Stimulated activated CD8-positive, alpha-beta memory T cell treated with anti-CD3 and anti-CD28 coated beads, Interleukin-4, amount 100 ng/mL, for 4 hours (primary cell): ENCODE results near the gene DNAJC18.
"Not testable (repeated sequence)": the region's sequence is repeated elsewhere in the genome, so short reads cannot be mapped to it uniquely, and the experiment has no call there.

Experiments
- DNase-seq, 2 donors: peaks; one replicate each; pipeline ENCODE4 v3.0.0-alpha.2; 2020; ENCODE audit warnings: low read depth in 2 of 2, low spot score in 1 of 2

The DNAJC18 gene

DNA sequence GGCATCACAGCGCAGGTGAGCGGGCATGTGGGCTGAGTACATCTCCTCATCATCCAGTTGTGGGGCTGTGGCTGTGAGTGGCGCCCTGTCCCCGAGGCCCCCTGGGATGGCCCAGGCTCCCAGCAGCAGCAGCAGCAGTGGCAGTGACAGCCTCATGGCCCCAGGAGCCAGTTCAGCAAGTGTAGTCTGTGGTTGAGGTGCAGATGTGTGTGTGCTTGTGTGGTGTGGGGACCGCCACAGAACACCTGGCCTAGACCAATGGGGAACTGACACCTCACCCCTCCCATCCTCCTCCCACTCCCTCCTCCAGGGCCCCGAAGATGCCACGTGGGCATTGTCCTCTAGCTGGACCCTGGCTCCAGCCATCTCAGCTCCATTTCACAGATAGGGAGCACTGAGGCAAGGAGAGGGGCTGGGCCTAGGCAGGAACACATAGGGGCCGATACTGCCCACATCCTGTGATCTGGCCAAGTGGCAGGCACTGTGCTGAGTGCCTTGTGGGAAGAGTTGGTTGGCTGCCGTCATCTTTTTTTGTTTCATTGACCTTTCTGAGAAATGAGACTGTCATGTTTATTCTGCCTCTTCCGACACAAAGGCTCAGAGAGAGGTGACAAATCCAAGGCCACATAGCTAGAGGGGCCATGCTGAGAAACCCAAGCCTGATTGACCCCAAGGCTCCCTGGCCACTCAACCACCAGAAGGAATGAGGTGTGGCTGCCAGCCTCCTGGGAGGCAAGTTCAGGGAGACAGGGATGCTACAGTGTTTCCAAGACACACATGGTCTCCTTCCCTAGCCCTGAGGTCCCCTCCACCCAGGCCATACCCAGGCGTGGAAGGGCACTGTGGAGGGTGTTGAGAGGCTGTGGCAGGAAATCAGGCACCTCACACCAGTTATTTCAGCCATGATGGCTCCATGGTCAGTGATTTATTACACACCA is 49.4 kb downstream of the DNAJC18 start, which contains the start of gene MZB1:
Gene MZB1, minus strand, starts transcription at position 213 of the 938 bp plus-strand sequence. Its CDS starts 57 bp downstream, at position 156.
- peak in 1 of 2 donors; percentile 63 for DNase-seq

DNA sequence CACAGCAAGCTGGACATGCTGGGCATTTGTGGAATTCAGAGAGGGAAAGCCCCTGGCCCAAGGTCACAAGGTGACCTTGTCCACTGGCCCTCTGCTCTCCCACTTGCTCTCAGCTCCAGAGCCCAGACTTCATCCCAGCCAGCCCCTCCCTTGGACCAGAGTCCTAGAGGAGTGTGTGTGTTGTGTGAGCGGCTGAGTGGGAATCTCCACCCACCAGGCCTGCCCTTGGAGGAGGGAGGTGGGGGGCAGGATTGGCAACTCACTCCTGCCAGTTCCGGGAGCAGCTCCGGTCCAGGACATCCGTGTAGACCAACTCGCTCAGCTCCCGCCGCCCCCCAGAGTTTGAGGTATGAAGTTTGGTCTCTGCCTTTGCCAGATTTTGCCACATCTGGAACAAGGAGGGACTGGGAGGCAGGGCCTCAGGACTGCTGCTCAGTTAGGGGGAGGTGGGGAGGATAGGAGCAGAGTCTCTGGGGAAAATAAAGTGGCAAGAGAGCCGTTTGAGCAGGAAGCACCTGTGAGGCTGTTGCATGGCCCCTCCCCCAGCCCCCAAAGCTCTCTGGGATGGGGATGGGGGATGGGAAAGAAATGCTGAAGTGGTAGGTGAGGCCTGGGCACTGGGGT is 51.0 kb downstream of the DNAJC18 start:
- no peak for DNase-seq

GRCh38 chr5:139387611-139388197 is 51.6 kb downstream of the DNAJC18 start:
- no peak for DNase-seq

DNA sequence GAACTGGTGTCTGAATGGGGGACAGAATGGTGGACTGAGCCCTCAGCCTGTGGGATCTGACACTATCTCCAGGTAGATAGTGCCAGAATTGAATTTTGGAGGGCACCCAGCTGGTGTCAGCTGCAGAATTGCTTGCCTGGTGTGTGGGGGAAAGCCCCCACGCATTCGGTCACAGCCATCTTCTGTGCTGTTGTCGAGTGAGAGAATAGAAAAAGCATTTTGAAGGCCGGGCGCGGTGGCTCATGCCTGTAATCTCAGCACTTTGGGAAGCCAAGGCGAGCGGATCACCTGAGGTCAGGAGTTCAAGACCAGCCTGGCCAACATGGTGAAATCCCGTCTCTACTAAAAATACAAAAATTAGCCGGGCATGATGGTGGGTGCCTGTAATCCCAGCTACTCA is 52.4 kb downstream of the DNAJC18 start:
- DNase-seq: not testable (repeated sequence)

DNA sequence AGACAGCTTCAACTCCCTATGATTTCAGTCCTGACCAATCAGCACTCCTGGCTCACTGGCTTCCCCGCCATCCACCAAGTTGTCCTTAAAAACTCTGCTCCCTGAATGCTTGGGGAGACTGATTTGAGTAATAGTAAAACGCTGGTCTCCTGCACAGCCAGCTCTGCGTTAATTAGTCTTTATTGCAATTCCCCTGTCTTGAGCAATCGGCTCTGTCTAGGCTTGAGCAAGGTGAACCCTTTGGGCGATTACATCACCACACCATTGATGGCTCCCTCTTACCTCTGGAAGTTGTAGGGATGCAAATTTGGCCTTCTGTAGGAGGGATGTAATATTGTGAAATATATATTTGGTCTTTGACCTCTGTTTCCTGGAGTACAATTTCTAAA is 53.3 kb downstream of the DNAJC18 start:
- DNase-seq: no peak

GRCh38 chr5:139385061-139386049 is 54.0 kb downstream of the DNAJC18 start:
- no peak for DNase-seq

- no peak for DNase-seq
Observed at GRCh38 chr5:139384591-139385051, 54.7 kb downstream of the DNAJC18 start.

DNA sequence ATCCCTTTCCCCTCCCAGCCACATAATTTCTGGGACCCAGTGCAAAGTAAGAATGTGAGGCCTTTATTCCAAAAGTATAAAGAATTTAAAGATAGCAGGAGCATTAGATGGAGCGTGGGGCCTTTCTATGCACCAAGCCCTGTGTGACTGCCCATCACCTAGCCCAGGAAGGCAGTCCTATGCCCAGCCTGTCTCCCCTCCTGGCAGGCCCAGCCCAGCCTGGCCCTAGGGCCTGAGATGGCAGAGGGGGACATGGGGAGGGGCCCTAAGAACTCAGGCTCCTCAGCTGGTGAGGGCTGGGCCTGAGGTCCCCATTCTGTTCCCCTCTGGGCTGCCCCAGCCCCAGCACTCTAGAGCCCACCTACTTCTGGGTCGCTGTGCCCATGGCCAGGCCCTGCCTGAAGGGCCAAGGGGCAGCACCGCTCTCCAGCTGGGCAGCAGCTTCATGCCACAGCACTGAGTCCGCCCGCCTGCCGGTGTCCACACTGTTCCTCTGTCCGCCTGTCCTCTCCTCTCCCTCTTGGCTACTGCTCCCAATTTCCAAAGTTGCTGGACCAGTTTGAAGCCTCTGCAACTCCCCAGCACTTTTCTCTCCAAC is 55.2 kb downstream of the DNAJC18 start:
- no peak for DNase-seq

- no peak for DNase-seq
Observed at GRCh38 chr5:139383275-139383992, 55.9 kb downstream of the DNAJC18 start, which contains the start of gene SLC23A1. TSS of gene SLC23A1 (minus strand) at chr5:139383297. CDS start at chr5:139383253, 44 bp downstream.

- no peak for DNase-seq
Observed at GRCh38 chr5:139382807-139383206, 56.5 kb downstream of the DNAJC18 start.

DNA sequence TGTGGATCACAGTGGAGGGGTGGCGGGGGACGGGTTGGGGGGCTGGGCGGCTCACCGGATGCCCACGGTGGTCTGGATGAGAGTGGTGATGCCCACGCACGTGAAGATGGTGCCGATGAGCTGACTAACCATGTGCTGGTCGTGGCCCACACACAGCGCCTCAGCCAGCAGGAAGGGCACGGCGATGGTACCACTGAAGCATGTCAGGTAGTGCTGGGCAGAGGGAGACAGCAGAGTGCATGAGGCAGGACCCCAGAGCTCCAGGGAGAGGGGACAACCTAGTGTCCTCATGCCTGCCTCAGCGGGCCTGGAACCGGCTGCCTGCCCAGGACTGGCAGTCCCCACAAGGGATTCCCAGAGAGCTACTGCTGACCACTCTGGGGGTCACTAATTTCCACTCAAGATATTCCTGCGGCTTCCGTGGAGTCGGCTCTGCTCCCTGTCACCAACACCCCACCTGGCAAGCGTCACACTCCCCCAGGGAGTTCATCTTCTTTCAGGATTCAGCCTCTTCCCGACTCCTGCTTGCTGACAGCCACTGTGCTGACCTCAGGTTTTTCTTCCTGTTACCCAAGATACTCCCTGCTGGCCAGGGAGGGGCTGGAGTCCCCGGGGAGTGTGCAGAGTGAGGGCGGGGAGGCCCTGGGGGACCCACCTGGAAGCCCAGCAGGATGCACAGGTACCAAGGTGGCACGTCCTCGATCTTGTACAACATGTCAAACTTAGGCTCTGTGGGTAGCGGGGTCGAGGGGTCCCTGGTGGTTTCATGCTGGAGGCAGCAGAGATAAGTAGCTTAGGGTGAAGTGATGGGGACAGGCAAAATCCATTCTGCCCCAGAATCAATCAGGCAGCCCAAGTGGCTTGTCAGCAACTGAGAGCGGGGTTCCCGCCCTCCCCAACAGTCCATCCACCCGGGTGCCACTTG is 57.2 kb downstream of the DNAJC18 start:
- no peak for DNase-seq

GRCh38 chr5:139379626-139380449 is 59.5 kb downstream of the DNAJC18 start:
- no peak for DNase-seq

DNA sequence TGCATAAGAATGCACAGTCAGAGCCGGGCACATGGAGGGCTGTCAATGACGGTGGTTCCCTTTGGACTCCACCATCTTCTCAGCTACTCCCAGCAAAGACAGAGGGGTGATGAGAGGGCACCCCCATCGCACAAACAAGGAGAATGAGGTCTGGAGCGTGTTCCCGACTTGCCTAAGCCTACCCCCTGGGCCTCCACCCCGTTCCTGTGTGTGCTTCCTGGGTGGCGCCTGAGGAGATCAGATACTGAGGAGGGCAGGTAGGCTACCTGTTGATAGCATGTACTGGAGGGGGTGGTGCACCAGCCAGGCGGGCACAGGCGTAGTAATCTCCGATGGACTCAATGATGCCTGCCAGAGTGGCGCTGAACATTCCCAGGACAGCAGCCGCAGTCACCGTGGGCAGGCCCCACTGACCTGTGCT is 60.4 kb downstream of the DNAJC18 start:
- no peak for DNase-seq

DNA sequence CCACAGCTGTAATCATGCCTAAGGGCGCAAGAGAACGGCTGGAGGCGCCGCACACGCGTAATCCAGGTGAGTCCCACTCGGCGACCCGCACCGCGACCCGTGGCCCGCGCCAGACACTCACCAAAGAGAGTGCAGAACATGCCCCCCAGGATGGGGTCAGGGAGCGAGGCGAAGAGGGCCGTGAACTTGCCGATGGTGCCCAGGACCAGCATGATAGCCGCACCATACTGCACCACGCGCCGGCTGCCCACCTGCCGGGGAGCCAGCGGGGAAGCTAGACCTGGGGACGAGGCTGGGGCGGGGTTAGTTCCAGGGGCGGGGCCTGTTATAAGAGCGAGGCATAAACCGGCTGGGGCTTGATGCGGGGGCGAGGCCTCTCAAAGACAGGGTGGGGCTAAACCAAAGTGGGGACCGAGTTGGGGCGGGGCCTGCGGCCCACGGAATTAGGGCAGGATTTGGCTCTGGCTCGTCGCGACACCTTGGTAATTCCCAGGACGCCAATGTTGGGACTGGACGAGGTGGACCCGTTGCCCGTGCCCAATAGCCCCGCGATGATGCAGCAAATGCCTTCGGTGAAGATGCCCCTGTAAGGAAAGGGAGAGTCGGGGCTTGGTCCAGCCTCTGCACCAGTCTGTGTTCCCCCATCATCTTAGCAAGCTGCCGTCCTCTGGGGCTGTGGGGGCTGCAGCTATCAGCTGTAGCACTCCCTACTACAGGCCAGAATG is 61.1 kb downstream of the DNAJC18 start:
- no peak for DNase-seq

GRCh38 chr5:139377226-139377625 is 62.1 kb downstream of the DNAJC18 start:
- no peak for DNase-seq

GRCh38 chr5:139376364-139376763 is 63.0 kb downstream of the DNAJC18 start:
- DNase-seq: no peak

DNA sequence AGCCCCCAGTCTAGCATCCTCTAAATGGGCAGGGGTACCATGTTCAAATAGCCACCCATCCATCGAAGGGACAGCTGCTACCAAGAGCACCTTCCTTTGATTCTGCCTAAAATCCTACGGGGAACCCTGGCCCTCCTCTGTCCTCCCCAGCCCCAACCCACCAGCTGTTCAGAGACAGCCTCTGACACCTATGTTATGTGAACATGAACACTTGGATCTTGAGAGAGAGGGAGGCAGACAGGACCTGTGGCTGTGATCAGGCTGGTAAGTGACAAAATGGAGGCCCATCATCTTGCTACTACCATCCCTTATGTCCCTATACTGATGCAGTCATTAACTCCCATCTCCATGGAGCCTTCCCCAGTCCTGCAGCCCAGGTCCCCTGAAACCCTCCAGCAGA is 64.4 kb downstream of the DNAJC18 start:
- DNase-seq: no peak
